ENCODE measurements around the gene SPATA32.
"Not testable (repeated sequence)": the region's sequence is repeated elsewhere in the genome, so short reads cannot be mapped to it uniquely, and the experiment has no call there.

SPATA32 gene, protein sequence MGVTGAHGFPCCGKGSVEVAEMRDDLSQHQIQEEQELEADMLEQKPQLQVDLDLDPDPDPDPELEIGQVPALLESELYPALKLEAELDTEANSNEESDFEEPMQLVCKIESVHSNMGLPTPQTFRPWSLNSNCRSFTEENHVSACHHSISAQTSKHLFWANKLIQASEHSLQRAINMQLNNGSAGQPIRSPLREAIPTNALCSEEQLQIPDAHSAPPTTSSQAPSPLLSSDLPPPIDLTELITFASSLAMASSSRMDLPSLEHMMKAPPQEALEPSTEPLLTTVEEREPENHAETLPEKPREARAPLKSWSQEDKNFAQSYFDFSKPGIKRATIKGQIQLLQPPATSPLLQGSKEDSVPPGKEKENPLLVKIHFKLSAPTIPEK

GRCh38 chr17:45261577-45262515, at the start of gene SPATA32:
TSS of gene SPATA32 (minus strand) at chr17:45262094. CDS start at chr17:45262016, 78 bp downstream.
- DNase-seq (ENCODE audit: low read depth in 2 of 2), result peak in 1 of 2 experiments; percentile 16

GRCh38 chr17:45311401-45311759, 49.5 kb upstream of the SPATA32 start:
- no peak for DNase-seq (ENCODE audit: low read depth in 2 of 2)

DNA sequence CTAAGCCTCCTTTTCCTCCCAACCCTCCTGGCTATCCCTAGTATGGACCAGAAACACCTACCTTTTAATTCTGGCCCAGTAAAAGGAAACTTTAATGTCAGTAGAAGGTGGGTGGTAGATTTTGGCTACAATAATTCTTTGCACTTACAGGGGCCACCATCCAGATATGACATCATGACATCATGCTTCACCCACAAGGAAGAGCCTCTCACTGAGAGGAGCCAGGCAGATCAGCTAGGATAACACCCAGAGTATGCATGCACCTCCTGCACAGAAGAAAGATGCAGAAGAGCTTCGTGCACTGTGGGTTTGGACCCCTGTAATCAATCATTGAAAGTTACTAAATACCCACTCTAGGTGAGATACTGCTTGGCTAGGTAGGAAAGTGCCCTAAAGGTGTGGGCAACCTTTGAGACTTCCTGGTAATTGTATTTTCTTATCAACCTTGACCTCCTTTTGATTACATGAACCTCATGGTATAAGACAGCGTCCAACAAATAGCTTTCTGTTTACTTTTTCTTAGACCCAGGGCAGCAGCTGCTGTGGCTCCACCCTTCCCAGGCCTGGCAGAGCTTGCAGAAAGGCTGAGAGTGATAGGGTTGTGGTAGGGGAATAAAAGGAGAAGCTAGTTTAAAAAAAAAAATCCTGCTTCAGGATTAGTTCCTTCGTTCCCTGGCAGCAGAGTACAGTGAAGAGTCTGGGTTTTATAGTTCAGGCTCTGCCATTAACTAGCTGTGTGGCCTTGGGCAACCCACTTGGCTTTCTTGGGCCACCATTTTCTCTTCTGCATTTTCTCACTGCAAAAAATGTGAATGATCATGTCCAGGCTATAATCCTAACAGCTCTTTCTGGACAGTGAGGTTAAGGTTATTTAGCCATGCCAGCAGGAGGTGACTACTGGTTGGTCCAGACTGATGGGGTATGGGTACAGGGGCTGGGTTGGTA, 48.8 kb upstream of the SPATA32 start:
- no peak for DNase-seq (ENCODE audit: low read depth in 2 of 2)

DNA sequence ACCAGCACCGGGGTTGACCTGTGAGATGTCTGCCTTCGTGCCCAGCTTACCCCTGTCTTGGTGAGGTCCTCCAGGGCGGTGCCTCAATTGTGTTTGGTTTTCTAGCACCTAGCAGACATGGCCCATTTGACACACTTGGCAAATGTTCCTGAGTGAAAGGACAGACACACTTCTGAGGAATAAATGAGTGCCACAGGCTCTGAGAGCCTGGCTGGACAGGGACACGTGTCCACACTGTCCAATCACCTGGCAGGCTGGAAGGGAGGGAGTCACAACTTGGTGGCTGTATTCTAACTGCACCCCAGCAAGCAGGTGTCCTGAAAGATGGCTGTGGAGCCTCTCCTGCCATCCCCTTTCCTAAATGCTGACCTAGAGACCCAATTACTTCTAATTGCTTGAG, 47.5 kb upstream of the SPATA32 start:
- no peak for DNase-seq (ENCODE audit: low read depth in 2 of 2)

DNA sequence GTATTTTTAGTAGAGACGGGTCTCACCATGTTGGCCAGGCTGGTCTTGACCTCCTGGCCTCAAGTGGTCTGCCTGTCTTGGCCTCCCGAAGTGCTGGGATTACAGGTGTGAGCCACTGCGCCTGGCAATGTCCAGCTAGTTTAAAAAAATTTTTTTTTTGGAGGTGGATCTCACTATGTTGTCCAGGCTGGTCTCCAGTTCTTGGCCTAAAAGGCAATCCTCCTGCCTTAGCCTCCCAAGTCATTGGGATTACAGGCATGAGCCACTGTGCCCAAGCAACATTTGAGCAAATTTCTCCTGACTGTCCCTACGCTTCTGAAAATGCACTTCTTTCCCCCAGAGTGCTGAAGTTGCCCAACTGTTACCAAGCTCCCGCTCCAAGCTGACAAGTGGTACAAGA, 46.9 kb upstream of the SPATA32 start:
- DNase-seq (ENCODE audit: low read depth in 2 of 2), result no peak

- no peak for DNase-seq (ENCODE audit: low read depth in 2 of 2)
Measured at GRCh38 chr17:45308016-45308365, 46.1 kb upstream of the SPATA32 start.

GRCh38 chr17:45307290-45308015, 45.6 kb upstream of the SPATA32 start:
- DNase-seq (ENCODE audit: low read depth in 2 of 2), result peak in 1 of 2 experiments; percentile 66

DNA sequence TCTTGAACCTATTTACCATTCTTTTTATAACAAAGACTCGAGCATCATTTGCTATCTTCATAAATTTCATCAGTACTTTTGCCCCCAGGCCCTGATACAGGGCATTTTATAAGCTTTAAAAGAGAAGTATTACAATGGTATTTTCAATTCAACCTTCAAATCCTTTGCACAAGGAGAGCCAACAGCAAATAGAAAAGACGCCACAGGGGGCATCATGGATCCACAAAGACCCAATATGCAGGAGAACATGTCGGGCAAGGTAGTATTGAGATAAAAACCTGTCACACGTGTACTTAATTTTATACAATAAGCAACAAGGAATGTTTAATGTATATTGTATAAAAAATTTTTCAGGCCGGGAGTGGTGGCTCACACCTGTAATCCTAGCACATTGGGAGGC, 44.7 kb upstream of the SPATA32 start:
- DNase-seq (ENCODE audit: low read depth in 2 of 2), result no peak

DNA sequence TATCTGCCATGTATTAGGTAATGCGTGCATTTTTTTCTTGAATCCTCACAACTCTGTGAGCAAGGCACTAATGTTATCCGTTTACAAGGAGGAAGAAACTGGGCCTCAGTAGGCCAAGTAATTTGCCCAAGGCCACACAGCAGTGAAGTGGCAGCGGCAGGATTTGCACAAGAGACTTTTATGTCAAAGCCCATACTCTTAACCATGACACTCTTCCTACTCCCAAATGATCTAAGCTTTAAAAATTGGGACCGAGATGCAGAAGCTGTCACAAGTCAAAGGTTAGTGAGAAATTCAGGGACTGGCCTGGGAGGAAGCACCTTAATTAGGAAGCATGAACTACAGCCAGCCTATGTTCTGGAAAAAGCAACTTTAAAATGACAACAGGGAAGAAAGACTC, 44.2 kb upstream of the SPATA32 start:
- DNase-seq (ENCODE audit: low read depth in 2 of 2), result no peak

- DNase-seq (ENCODE audit: low read depth in 2 of 2), result no peak
Measured at GRCh38 chr17:45305530-45306087, 43.7 kb upstream of the SPATA32 start.

DNA sequence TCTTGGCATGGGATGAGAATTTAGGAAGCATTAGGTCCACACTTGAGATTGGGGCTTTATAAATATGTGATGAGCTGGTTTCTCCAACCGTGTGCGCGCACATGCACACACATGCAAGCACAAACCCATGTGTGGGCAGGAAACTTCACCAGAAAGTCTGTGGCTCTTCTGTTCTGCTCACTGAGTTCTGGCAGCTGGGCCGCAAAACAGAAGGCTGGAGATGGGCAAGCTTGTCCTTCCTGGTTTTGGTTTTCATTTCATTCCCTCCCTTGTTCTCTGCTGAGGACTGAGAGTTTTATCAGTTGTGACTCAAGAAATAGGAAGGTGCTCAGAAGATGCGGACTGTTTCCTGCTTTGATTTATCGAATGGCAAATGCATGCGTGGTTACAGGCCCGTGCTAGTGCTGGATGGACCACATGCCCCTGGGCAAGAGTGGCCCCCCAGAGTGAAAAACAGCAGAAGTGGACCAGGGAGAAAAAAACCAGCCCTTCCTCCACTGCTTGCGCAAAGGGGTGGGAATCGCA, 40.8 kb upstream of the SPATA32 start:
- no peak for DNase-seq (ENCODE audit: low read depth in 2 of 2)

DNA sequence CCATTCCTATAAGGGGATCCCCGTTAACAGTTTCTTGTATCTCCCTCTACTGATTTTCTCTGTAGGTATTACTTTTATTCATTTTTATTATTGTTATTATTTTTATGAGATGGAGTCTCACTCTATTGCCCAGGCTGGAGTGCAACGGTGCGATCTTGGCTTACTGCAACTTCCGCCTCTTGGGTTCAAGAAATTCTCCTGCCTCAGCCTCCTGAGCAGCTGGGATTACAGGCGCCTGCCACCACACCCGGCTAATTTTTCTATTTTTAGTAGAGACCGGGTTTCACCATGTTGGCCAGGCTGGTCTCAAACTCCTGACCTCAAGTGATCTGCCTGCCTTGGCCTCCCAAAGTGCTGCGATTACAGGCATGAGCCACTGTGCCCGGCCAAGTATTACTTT, 40.3 kb upstream of the SPATA32 start:
- not testable (repeated sequence) for DNase-seq (ENCODE audit: low read depth in 2 of 2)

DNA sequence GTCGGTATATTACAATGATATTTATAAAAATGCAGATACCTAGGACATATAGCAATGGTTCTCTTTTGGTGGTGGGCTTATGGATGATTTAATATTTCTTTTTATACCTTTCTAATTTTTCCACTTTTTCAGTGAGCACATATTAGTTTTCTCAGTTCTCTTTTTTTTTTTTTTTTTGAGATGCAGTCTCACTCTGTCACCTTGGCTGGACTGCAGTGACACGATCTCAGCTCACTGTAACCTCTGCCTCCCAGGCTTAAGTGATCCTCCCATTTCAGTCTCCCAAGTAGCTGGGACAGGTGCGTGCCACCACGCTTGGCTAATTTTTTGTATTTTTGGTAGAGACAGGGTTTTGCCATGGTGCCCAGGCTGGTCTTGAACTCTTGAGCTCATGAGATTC, 39.8 kb upstream of the SPATA32 start:
- DNase-seq (ENCODE audit: low read depth in 2 of 2), result no peak

GRCh38 chr17:45300060-45300751, 38.3 kb upstream of the SPATA32 start:
- DNase-seq (ENCODE audit: low read depth in 2 of 2), result no peak

GRCh38 chr17:45299361-45299760, 37.5 kb upstream of the SPATA32 start:
- no peak for DNase-seq (ENCODE audit: low read depth in 2 of 2)

DNA sequence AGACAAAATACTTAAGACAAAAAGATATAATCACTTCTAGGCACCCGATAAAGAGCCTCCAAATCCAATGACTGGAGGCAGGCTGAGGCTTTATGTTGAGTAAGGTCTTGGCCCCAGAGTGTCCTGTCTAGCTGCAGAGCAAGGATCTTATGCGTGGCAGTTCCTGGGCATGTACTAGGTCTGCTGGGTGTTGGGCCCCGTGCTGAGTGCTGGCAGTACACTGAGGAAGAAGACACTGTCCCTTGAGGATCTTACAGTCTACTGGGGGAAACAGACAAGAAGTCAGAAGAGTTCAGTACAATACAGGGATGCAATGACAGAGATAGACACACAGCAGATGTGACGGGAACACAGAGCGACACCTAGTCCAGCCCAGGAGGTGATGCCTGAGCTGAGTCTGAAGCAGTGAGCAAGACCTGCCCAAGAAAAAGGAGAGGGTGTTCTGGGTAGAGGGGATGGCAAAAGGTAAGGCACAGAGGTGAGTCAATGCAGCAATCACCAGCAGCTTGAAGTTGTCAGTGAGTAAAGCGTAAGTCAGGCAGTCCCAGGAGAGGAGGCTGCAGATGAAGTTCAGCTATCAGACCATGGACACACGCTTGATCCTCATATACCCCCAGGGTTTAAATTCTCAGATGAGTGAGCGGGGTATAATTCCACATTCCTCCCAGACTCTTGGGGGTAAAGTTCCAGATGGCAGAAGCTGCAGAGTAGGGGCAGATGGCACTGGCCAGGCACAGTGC, 36.8 kb upstream of the SPATA32 start:
- no peak for DNase-seq (ENCODE audit: low read depth in 2 of 2)

- DNase-seq (ENCODE audit: low read depth in 2 of 2), result no peak
Measured at GRCh38 chr17:45296833-45297124, 34.9 kb upstream of the SPATA32 start.

- DNase-seq (ENCODE audit: low read depth in 2 of 2), result no peak
Measured at GRCh38 chr17:45296003-45296832, 34.3 kb upstream of the SPATA32 start.
